HCT116 (cell line): ENCODE data around the gene GALE.

Experiments
- CBX3 ChIP-seq: IDR thresholded peaks from 2 replicates; pipeline ENCODE4 v1.6.1; 2012; ENCODE audit warnings: low read depth
- CEBPB ChIP-seq: IDR thresholded peaks from 2 replicates; pipeline ENCODE4 v1.6.1; 2012; ENCODE audit warnings: low read depth
- CTCF ChIP-seq, 3 experiments: fragments of 200-600 bp in 1 of 3; sonication (generic) in 1 of 3; IDR thresholded peaks in 2 of 3; conservative IDR thresholded peaks in 1 of 3; 2 replicates each; pipeline ENCODE4 v1.5.1; 2012 to 2017; ENCODE audit warnings: low read depth in 2 of 3, low read length in 2 of 3, antibody characterized with exemption in 1 of 3, borderline replicate concordance in 1 of 3, control low read depth in 1 of 3, mild to moderate bottlenecking in 1 of 3, mixed read lengths in 1 of 3, mixed run types in 1 of 3, moderate library complexity in 1 of 3; ENCODE audit not compliant: insufficient read depth in 1 of 3
- EZH2 ChIP-seq: fragments of 200-600 bp; sonication (generic); IDR thresholded peaks from 2 replicates; pipeline ENCODE4 v1.6.1; 2017; ENCODE audit warnings: antibody characterized with exemption, mixed run types
- EZH2phosphoT487 ChIP-seq: fragments of 200-600 bp; IDR thresholded peaks from 2 replicates; pipeline ENCODE4 v1.6.1; 2018; ENCODE audit warnings: antibody characterized with exemption, borderline replicate concordance
- FOSL1 ChIP-seq: IDR thresholded peaks from 2 replicates; pipeline ENCODE4 v1.6.1; 2012; ENCODE audit warnings: low read depth
- POLR2A ChIP-seq: IDR thresholded peaks from 2 replicates; pipeline ENCODE4 v1.7.0; 2011; ENCODE audit warnings: borderline replicate concordance; ENCODE audit not compliant: insufficient read depth, insufficient read length; ENCODE audit errors: extremely low read depth
- POLR2AphosphoS5 ChIP-seq: IDR thresholded peaks from 2 replicates; pipeline ENCODE4 v1.6.1; 2011; ENCODE audit warnings: mild to moderate bottlenecking, low read depth, low read length, moderate library complexity
- RAD21 ChIP-seq: IDR thresholded peaks from 2 replicates; pipeline ENCODE4 v1.6.1; 2012; ENCODE audit warnings: low read depth, mild to moderate bottlenecking
- ZFX ChIP-seq: fragments of 450-650 bp; IDR thresholded peaks from 2 replicates; pipeline ENCODE4 v1.6.1; 2017
- TF ChIP-seq, protein P1 (sequence below): IDR thresholded peaks from 2 replicates; pipeline ENCODE4 v1.6.1; 2011; ENCODE audit warnings: mild to moderate bottlenecking, low read length, moderate library complexity; ENCODE audit not compliant: insufficient replicate concordance; ENCODE audit errors: extremely low read depth

DNA sequence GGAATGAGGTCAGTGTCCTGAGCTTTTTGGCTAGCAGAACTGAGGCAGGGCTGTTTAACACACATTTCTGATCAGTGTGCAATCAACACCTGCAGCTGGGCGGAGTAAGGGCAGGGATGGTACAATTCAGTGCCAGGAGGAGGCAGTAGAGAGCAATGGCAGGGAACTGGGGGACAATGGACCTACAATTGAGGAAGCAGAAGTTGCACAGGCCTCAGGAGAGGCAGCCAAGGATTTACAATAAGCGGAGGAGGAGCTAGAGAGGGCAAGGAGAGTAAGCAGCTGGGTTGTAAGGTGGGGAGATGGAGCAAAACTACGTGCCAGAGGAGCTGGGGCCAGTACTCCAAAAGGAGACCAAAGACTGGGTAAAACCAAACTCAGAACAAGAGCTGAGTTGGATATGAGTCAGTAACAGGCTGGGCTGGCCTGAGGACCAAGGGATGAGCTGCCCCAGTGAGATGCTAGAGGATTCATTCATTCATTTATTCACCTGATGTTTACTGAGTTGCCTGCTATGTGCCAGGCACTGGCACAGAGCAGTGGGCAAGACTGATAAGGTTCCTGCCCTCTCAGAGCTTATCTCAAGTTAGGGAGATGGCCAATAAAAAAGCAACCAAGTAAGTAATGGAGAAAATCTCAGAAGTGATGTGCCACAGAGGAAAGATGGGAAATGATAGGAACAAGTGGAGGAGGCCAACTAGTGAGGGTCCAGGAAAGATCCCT is 10.4 kb upstream of the GALE start:
- no peak for TF ChIP-seq FOSL1
- peak; percentile 56 to 85 (median 76); a peak in 5 of 6 replicates for TF ChIP-seq CTCF (IDR thresholded peaks at IDR 0.05 in 2 of 3, conservative IDR thresholded peaks at IDR 0.05 in 1 of 3; ENCODE audit: borderline replicate concordance in 1 of 3, insufficient read depth in 1 of 3, low read depth in 2 of 3, low read length in 2 of 3)
- TF ChIP-seq EZH2phosphoT487, result no peak
- TF ChIP-seq POLR2AphosphoS5, result no peak
- no peak for TF ChIP-seq CBX3
- TF ChIP-seq, protein P1, sequence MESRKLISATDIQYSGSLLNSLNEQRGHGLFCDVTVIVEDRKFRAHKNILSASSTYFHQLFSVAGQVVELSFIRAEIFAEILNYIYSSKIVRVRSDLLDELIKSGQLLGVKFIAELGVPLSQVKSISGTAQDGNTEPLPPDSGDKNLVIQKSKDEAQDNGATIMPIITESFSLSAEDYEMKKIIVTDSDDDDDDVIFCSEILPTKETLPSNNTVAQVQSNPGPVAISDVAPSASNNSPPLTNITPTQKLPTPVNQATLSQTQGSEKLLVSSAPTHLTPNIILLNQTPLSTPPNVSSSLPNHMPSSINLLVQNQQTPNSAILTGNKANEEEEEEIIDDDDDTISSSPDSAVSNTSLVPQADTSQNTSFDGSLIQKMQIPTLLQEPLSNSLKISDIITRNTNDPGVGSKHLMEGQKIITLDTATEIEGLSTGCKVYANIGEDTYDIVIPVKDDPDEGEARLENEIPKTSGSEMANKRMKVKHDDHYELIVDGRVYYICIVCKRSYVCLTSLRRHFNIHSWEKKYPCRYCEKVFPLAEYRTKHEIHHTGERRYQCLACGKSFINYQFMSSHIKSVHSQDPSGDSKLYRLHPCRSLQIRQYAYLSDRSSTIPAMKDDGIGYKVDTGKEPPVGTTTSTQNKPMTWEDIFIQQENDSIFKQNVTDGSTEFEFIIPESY, result no peak
- TF ChIP-seq EZH2, result no peak
- TF ChIP-seq RAD21, result peak; percentile 52
- no peak for TF ChIP-seq POLR2A
- TF ChIP-seq ZFX, result no peak
- no peak for TF ChIP-seq CEBPB
